Coronary artery (tissue), 2 donors: ENCODE results near the gene FOSL2.

Experiments
- DNase-seq: peaks from one replicate; pipeline ENCODE4 v3.0.0-alpha.2; 2017; ENCODE audit warnings: low spot score
- H3K27ac ChIP-seq, 2 donors: fragments of 200-600 bp; sonication (generic); one replicate each; pipeline ENCODE4 v1.5.1; 2016 to 2019
- H3K4me3 ChIP-seq: fragments of 200-600 bp; sonication (generic); 2 replicates; pipeline ENCODE4 v1.5.1; 2016; ENCODE audit warnings: mild to moderate bottlenecking, moderate library complexity
- CTCF ChIP-seq: fragments of 200-600 bp; sonication (generic); IDR thresholded peaks from one replicate; pipeline ENCODE4 v1.5.1; 2019; ENCODE audit warnings: antibody characterized with exemption

Gene FOSL2

GRCh38 chr2:28422908-28423741 is 30.5 kb downstream of the FOSL2 start:
- DNase-seq: no peak
- Histone ChIP-seq H3K27ac (peak overlapping the region in 1 of 2 donors; percentile 4), H3K4me3 (no peak overlapping the region)
- TF ChIP-seq CTCF: no peak

GRCh38 chr2:28423856-28424605 is 31.4 kb downstream of the FOSL2 start:
- no peak for DNase-seq
- peak overlapping the region in 1 of 2 donors; percentile 4 for H3K27ac ChIP-seq
- no peak overlapping the region for H3K4me3 ChIP-seq
- TF ChIP-seq CTCF: no peak

- no peak overlapping the region for H3K4me3 ChIP-seq
- no peak for DNase-seq
- no peak overlapping the region for H3K27ac ChIP-seq
- no peak for TF ChIP-seq CTCF
Measured at GRCh38 chr2:28424799-28425463, 32.3 kb downstream of the FOSL2 start.

- Histone ChIP-seq H3K27ac (no peak overlapping the region), H3K4me3 (no peak overlapping the region)
- no peak for DNase-seq
- TF ChIP-seq CTCF: no peak
Measured at GRCh38 chr2:28425464-28425835, 32.8 kb downstream of the FOSL2 start.

- Histone ChIP-seq H3K4me3 (no peak overlapping the region), H3K27ac (no peak overlapping the region)
- TF ChIP-seq CTCF: no peak
- DNase-seq: no peak
Measured at GRCh38 chr2:28427741-28428415, 35.2 kb downstream of the FOSL2 start.

GRCh38 chr2:28428486-28428885 is 35.8 kb downstream of the FOSL2 start:
- no peak overlapping the region for H3K4me3 ChIP-seq
- no peak for DNase-seq
- no peak for TF ChIP-seq CTCF
- no peak overlapping the region for H3K27ac ChIP-seq
